ENCODE measurements around the gene FBXL7.

GRCh38 chr5:15526413-15526812, 26.4 kb downstream of the FBXL7 start:
- TF ChIP-seq BACH2 (CRISPR knock-in tag; IDR thresholded peaks at IDR 0.05; ENCODE audit: borderline replicate concordance) (no peak), TCF4 (CRISPR knock-in tag; IDR thresholded peaks at IDR 0.05; ENCODE audit: borderline replicate concordance) (no peak), ZFP30 (CRISPR knock-in tag; IDR thresholded peaks at IDR 0.05) (no peak), CREB5 (CRISPR knock-in tag; IDR thresholded peaks at IDR 0.05; ENCODE audit: low read depth) (no peak)
